ENCODE data around the gene MEGF6. TPM values are rescaled to one million over a fixed set of nuclear protein-coding genes. Genes with fewer than 3 reads are reported as not detected.

MEGF6 gene
- total RNA-seq, 1 donor from 2014 or later: 209 TPM

DNA sequence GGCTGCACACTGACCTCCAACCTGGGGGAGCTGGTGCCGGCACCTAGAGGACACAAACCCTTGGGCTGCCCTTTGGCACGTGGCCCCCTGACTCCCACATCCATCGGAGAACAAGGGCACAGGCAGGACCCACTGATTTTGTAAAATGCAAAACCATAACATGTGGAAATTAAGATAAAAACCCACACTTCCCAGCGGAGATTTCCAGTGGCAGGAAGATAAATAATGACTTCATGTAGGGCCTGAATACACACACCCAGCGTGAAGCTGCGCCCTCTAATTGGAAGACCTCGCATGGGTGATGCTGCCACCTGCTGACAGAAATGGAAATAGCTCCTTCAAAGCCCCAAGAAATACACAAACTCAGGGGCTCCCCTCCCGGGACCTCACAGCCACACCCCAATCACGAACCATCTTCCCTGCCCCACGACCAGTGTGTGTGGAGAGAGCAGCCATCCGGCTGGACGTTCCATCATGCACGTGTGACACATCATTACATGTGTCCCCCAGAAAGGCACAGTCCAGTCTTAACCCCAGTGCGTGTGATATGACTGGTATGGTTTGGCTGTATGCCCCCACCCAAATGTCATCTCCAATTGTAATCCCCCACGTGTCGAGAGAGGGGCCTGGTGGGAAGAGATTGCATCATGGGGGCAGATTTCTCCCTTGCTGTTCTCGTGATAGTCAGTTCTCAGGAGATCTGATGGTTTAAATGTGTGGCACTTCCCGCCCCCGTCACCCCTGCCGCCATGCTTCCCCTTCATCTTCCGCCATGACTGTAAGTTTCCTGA is 7.8 kb upstream of the MEGF6 start:
- peaks cover 4% of the 10 kb centered on the region for H3K27me3 Mint-ChIP-seq (ENCODE audit: low read depth)
- H3K4me3 Mint-ChIP-seq: no peak overlapping the region
- H3K36me3 Mint-ChIP-seq: no peaks in the 10 kb centered on the region
- DNase-seq (ENCODE audit: low spot score in 2 of 2, unreplicated experiment in 2 of 2): peak in 1 of 2 experiments; percentile 80
- peak overlapping the region; percentile 71 for H3K27ac Mint-ChIP-seq
- TF ChIP-seq, protein P1, sequence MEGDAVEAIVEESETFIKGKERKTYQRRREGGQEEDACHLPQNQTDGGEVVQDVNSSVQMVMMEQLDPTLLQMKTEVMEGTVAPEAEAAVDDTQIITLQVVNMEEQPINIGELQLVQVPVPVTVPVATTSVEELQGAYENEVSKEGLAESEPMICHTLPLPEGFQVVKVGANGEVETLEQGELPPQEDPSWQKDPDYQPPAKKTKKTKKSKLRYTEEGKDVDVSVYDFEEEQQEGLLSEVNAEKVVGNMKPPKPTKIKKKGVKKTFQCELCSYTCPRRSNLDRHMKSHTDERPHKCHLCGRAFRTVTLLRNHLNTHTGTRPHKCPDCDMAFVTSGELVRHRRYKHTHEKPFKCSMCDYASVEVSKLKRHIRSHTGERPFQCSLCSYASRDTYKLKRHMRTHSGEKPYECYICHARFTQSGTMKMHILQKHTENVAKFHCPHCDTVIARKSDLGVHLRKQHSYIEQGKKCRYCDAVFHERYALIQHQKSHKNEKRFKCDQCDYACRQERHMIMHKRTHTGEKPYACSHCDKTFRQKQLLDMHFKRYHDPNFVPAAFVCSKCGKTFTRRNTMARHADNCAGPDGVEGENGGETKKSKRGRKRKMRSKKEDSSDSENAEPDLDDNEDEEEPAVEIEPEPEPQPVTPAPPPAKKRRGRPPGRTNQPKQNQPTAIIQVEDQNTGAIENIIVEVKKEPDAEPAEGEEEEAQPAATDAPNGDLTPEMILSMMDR (IDR thresholded peaks at IDR 0.05; ENCODE audit: unreplicated experiment): peak; percentile 85
- H3K9me3 Mint-ChIP-seq: no peaks in the 10 kb centered on the region
- peaks cover 51% of the 10 kb centered on the region for H3K4me1 Mint-ChIP-seq

GRCh38 chr1:3618531-3618880 is 7.2 kb upstream of the MEGF6 start:
- peak overlapping the region; percentile 71 for H3K27ac Mint-ChIP-seq
- TF ChIP-seq, protein P1 (IDR thresholded peaks at IDR 0.05; ENCODE audit: unreplicated experiment): no peak
- no peaks in the 10 kb centered on the region for H3K9me3 Mint-ChIP-seq
- H3K4me1 Mint-ChIP-seq: peaks cover 51% of the 10 kb centered on the region
- no peaks in the 10 kb centered on the region for H3K36me3 Mint-ChIP-seq
- no peak overlapping the region for H3K4me3 Mint-ChIP-seq
- H3K27me3 Mint-ChIP-seq (ENCODE audit: low read depth): peaks cover 4% of the 10 kb centered on the region
- no peak for DNase-seq (ENCODE audit: low spot score in 2 of 2, unreplicated experiment in 2 of 2)

DNA sequence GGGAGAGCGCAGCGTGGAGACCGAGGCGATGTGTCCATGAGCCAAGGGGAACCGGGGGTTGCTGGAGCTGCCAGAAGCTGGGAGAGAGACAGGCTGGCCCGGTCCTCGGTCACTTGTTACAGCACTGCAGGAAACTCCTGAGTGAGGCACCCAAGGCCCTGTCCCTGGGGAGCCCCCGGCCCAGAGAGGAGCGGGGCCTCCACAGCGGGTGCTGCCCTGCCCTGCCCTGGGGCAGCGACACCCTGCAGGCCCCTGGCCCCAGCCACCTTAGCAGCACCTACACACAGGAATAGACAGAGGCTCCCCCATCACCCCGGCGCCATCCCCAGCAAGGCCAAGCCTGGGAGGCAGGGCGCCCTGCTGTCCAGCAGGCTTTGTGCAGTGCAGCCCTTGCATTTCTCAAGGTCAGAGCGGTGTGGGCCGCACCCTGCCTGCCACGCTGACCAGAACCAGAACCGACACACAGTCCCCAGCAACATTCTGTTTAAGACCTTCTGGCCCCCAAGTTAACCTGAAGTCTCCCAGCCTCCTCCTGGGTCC is 6.6 kb upstream of the MEGF6 start:
- H3K27me3 Mint-ChIP-seq (ENCODE audit: low read depth): peaks cover 4% of the 10 kb centered on the region
- DNase-seq (ENCODE audit: low spot score in 2 of 2, unreplicated experiment in 2 of 2): no peak
- no peaks in the 10 kb centered on the region for H3K9me3 Mint-ChIP-seq
- no peaks in the 10 kb centered on the region for H3K36me3 Mint-ChIP-seq
- H3K4me3 Mint-ChIP-seq: no peak overlapping the region
- peaks cover 51% of the 10 kb centered on the region for H3K4me1 Mint-ChIP-seq
- TF ChIP-seq, protein P1 (IDR thresholded peaks at IDR 0.05; ENCODE audit: unreplicated experiment): no peak
- H3K27ac Mint-ChIP-seq: no peak overlapping the region

- H3K4me1 Mint-ChIP-seq: peaks cover 59% of the 10 kb centered on the region
- DNase-seq (ENCODE audit: low spot score in 2 of 2, unreplicated experiment in 2 of 2): no peak
- H3K36me3 Mint-ChIP-seq: no peaks in the 10 kb centered on the region
- H3K27ac Mint-ChIP-seq: no peak overlapping the region
- H3K9me3 Mint-ChIP-seq: no peaks in the 10 kb centered on the region
- H3K27me3 Mint-ChIP-seq (ENCODE audit: low read depth): peaks cover 4% of the 10 kb centered on the region
- H3K4me3 Mint-ChIP-seq: no peak overlapping the region
- TF ChIP-seq, protein P1 (IDR thresholded peaks at IDR 0.05; ENCODE audit: unreplicated experiment): no peak
Observed at GRCh38 chr1:3616861-3617260, 5.6 kb upstream of the MEGF6 start.

DNA sequence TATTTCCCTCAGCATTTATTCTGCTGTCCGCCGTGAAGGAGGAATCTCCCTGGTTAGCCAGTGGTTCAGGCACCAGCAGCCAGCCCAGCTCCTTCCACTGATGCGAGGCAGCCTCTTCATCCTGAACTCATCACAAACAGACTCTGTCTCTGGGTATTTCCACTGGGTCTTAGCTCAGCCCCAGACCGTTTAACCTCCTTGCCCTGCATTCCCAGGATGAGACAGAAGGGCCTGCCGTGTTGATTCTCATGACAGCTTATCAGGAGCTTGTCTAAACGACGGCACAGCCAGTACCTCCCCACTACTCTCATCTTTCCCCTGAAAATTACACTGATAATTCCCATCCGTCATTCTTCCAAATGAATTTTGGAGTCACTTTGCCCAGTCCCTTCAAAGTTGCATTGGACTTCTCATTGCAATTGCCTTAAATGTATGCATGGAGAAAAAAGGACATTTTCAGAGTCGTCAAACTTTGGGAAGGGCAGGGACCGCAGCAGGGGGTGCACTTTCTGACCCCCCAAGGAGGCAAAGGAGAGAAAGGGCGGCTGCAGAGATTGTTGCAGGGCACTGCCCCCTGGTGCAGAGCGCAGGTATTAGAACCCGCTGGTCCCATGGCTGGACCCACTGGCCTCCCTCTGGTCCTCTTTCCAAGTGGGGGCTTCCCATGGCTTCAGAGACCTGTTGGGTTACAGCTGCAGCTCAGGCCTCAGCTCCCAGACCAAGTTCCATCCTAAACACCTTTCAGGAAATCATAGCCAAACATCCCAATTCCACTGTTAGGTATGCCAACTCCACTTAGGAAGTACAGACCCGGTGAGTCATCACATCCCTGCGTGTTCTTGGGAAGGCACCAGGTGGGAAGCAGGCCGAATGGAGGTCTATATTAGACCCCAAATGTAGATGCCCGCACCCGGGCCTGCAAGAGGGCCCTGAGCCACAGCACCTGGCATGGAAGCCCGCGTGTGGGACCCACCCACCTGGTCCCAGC is 3.7 kb upstream of the MEGF6 start:
- peak overlapping the region; percentile 99 for H3K27ac Mint-ChIP-seq
- peak overlapping the region; percentile 2 for H3K4me3 Mint-ChIP-seq
- TF ChIP-seq, protein P1 (IDR thresholded peaks at IDR 0.05; ENCODE audit: unreplicated experiment): peak; percentile 57
- no peak for DNase-seq (ENCODE audit: low spot score in 2 of 2, unreplicated experiment in 2 of 2)
- peaks cover 4% of the 10 kb centered on the region for H3K27me3 Mint-ChIP-seq (ENCODE audit: low read depth)
- peaks cover 67% of the 10 kb centered on the region for H3K4me1 Mint-ChIP-seq
- H3K36me3 Mint-ChIP-seq: no peaks in the 10 kb centered on the region
- no peaks in the 10 kb centered on the region for H3K9me3 Mint-ChIP-seq
